Endothelial cell of umbilical vein (primary cell): Measurements from ENCODE around the gene KCNJ15. TPM values are rescaled to one million over a fixed set of nuclear protein-coding genes. Genes with fewer than 3 reads are reported as not detected.

ENCODE experiments used
- BruUV-seq: library from RNA; stranded (reverse); fragments of 400-500 nt; replicated peaks from 2 replicates; lab custom pipeline; 2021; lab: Mats Ljungman, UMichigan
- CTCF ChIA-PET: fragments of 300-600, 350-600 bp; sonication (Branson Sonifier 250); formaldehyde crosslinking; loops from one replicate; lab custom pipeline; 2021; ENCODE audit warnings: antibody characterized with exemption, inconsistent platforms; lab: Charles Lee
- POLR2A ChIA-PET: fragments of 300-600, 350-600 bp; sonication (Branson Sonifier 250); formaldehyde crosslinking; loops from one replicate; lab custom pipeline; 2021; ENCODE audit warnings: antibody characterized with exemption, inconsistent platforms; lab: Charles Lee
- DNase-seq: peaks from one replicate; pipeline ENCODE4 v3.0.0-alpha.2; 2011; ENCODE audit warnings: low read depth, low spot score
- FAIRE-seq: peaks from 2 replicates; lab custom pipeline; 2011; peaks lifted over from hg19 to GRCh38; lab: Jason Lieb, UNC
- H2AFZ ChIP-seq: 2 replicates; pipeline ENCODE4 v1.6.0; 2012; ENCODE audit warnings: low read depth, low read length, control low read depth, inconsistent platforms
- H3K27ac ChIP-seq: 2 replicates; pipeline ENCODE4 v1.5.1; 2011; ENCODE audit warnings: low read depth, mild to moderate bottlenecking, control low read depth, low read length, moderate library complexity; ENCODE audit not compliant: insufficient read depth
- H3K27me3 ChIP-seq, 2 experiments: 2 replicates each; pipeline versions ENCODE4 v1.6.0 to v1.6.1; 2011; ENCODE audit warnings: low read length in 2 of 2, mixed read lengths in 1 of 2; ENCODE audit not compliant: control insufficient read depth in 2 of 2, insufficient read depth in 2 of 2
- H3K36me3 ChIP-seq, 2 experiments: 2 replicates in 1 of 2; 3 replicates in 1 of 2; pipeline ENCODE4 v1.5.1; 2011; ENCODE audit warnings: low read length in 2 of 2, mild to moderate bottlenecking in 1 of 2, moderate library complexity in 1 of 2; ENCODE audit not compliant: control insufficient read depth in 2 of 2, insufficient read depth in 2 of 2; ENCODE audit errors: extremely low read depth in 1 of 2
- H3K4me1 ChIP-seq: 3 replicates; pipeline ENCODE4 v1.5.1; 2011; ENCODE audit warnings: mild to moderate bottlenecking, low read length; ENCODE audit not compliant: control insufficient read depth, insufficient read depth; ENCODE audit errors: extremely low read depth
- H3K4me2 ChIP-seq: 2 replicates; pipeline ENCODE4 v1.6.1; 2011; ENCODE audit warnings: low read length, control low read depth, mixed read lengths; ENCODE audit not compliant: insufficient read depth
- H3K4me3 ChIP-seq, 3 experiments: fragments of 200-600 bp in 1 of 3; sonication (generic), shearing (Covaris generic) in 1 of 3; replicated peaks in 1 of 3; 2 replicates each; pipeline ENCODE4 v1.5.1; 2011 to 2016; ENCODE audit warnings: control low read depth in 3 of 3, low read length in 3 of 3, mild to moderate bottlenecking in 2 of 3, inconsistent platforms in 1 of 3, low read depth in 1 of 3, moderate library complexity in 1 of 3; ENCODE audit not compliant: insufficient read depth in 1 of 3
- H3K79me2 ChIP-seq: 2 replicates; pipeline ENCODE4 v1.6.0; 2012; ENCODE audit warnings: low read length, inconsistent platforms; ENCODE audit not compliant: control insufficient read depth, insufficient read depth
- H3K9ac ChIP-seq: replicated peaks from 2 replicates; pipeline ENCODE3; 2011; ENCODE audit warnings: low read length, control low read depth; ENCODE audit not compliant: insufficient read depth; ENCODE audit errors: extremely low read depth
- H3K9me1 ChIP-seq: replicated peaks from 3 replicates; pipeline ENCODE4 v1.6.0; 2011; ENCODE audit warnings: mild to moderate bottlenecking, low read length; ENCODE audit not compliant: control insufficient read depth, insufficient read depth; ENCODE audit errors: extremely low read depth
- H3K9me3 ChIP-seq: replicated peaks from 2 replicates; pipeline ENCODE4 v1.5.1; 2012; ENCODE audit warnings: low read length, inconsistent platforms; ENCODE audit not compliant: control insufficient read depth, insufficient read depth
- H4K20me1 ChIP-seq: replicated peaks from 2 replicates; pipeline ENCODE3; 2011; ENCODE audit warnings: mild to moderate bottlenecking, low read length; ENCODE audit not compliant: control insufficient read depth, insufficient read depth; ENCODE audit errors: extremely low read depth
- EZH2 ChIP-seq: IDR thresholded peaks from 2 replicates; pipeline ENCODE4 v1.6.1; 2012; ENCODE audit warnings: borderline replicate concordance, low read depth, mild to moderate bottlenecking, moderate library complexity, low read length, inconsistent platforms; ENCODE audit not compliant: severe bottlenecking
- FOS ChIP-seq: IDR thresholded peaks from 2 replicates; pipeline ENCODE4 v1.6.1; 2011; ENCODE audit warnings: mild to moderate bottlenecking, low read length, moderate library complexity, borderline replicate concordance; ENCODE audit not compliant: insufficient read depth
- GATA2 ChIP-seq: IDR thresholded peaks from 2 replicates; pipeline ENCODE4 v1.7.0; 2011; ENCODE audit warnings: low read depth, mild to moderate bottlenecking, moderate library complexity, mixed read lengths, low read length; ENCODE audit not compliant: insufficient read length, insufficient read depth
- JUN ChIP-seq: IDR thresholded peaks from 2 replicates; pipeline ENCODE4 v1.6.1; 2011; ENCODE audit warnings: borderline replicate concordance, low read depth; ENCODE audit not compliant: insufficient read length, insufficient read depth
- MYC ChIP-seq: IDR thresholded peaks from one replicate; pipeline ENCODE4 v1.6.1; 2011; ENCODE audit warnings: mild to moderate bottlenecking, low read depth, low read length
- POLR2AphosphoS5 ChIP-seq: IDR thresholded peaks from 2 replicates; pipeline ENCODE4 v1.6.1; 2012; ENCODE audit warnings: low read depth, mild to moderate bottlenecking, control low read depth, low read length, moderate library complexity; ENCODE audit not compliant: insufficient read depth
- dilution Hi-C: fragments of 300-500 bp; cut with MboI; formaldehyde crosslinking; loops from one replicate; pipeline ENCODE4 v1.15.0; 2019; ENCODE audit warnings: low sequenced_read_pairs; ENCODE audit not compliant: extremely low pct_ligation_motif_present
- intact Hi-C: fragments of 100-400 bp; cut with micrococcal nuclease; formaldehyde crosslinking; loops from one replicate; pipeline ENCODE4 v1.10.0; 2022
- polyA plus RNA-seq, 4 experiments: library from polyadenylated mRNA; depleted of rRNA in 3 of 4; stranded (reverse) in 3 of 4; unstranded in 1 of 4; fragments of >200 nt; gene quantifications; 2 replicates each; pipeline versions ENCODE4 v1.2.1 to v1.2.3, GENCODE V29; 2011 to 2012; ENCODE audit warnings: missing spikeins in 1 of 4
- total RNA-seq: library from RNA; stranded (reverse); gene quantifications from 2 replicates; pipeline ENCODE4 v1.2.3, GENCODE V29; 2021
- TF ChIP-seq, protein P1 (sequence below), 2 donors: IDR thresholded peaks; 1 replicate in 1 of 2; 2 replicates in 1 of 2; pipeline ENCODE4 v1.5.1; 2011; ENCODE audit warnings: low read length in 2 of 2, mild to moderate bottlenecking in 2 of 2, moderate library complexity in 2 of 2, control low read depth in 1 of 2, inconsistent platforms in 1 of 2, low read depth in 1 of 2; ENCODE audit not compliant: insufficient read depth in 1 of 2; ENCODE audit errors: extremely low read depth in 1 of 2
- TF ChIP-seq, protein P2 (sequence below): IDR thresholded peaks from 2 replicates; pipeline ENCODE4 v1.6.1; 2011; ENCODE audit not compliant: insufficient read depth, insufficient read length

KCNJ15 gene
- total and polyA plus RNA-seq, 2 donors (not counting 3 experiments of a cell fraction or from before 2014, with no cell fraction given), result 1.4 to 1.5 TPM

DNA sequence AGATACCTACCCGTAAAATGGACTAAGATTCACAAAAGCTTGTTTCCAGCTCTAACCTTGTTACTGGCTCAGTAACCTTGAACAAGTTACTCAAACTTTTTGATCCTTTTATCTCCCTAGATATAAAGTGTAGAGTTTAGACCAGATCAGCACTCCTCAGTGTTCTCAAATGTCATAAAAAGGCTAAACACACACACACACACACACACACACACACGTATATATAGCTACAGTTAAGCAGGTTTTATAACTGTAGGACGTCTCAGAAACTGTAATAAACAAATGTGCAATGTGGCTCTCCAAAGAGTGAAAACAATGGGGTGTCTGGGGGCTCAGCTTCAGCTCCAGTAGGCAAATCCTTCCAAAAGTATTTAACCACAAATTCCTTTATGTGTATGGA lies 34.0 kb downstream of the KCNJ15 start:
- DNase-seq (no peak), FAIRE-seq (no peak)
- Histone ChIP-seq H3K4me2 (no peak overlapping the region), H3K9me1 (no peaks in the 10 kb centered on the region), H3K27ac (no peak overlapping the region), H3K4me3 (no peak overlapping the region), H3K9me3 (no peaks in the 10 kb centered on the region), H3K27me3 (no peaks in the 10 kb centered on the region), H3K9ac (no peak overlapping the region), H2AFZ (no peak overlapping the region), H3K4me1 (peaks cover 6% of the 10 kb centered on the region), H3K36me3 (no peaks in the 10 kb centered on the region), H3K79me2 (no peaks in the 10 kb centered on the region), H4K20me1 (no peaks in the 10 kb centered on the region)
- POLR2A ChIA-PET, result no interaction called here
- no TSS peak for BruUV-seq
- TF ChIP-seq, protein P1, sequence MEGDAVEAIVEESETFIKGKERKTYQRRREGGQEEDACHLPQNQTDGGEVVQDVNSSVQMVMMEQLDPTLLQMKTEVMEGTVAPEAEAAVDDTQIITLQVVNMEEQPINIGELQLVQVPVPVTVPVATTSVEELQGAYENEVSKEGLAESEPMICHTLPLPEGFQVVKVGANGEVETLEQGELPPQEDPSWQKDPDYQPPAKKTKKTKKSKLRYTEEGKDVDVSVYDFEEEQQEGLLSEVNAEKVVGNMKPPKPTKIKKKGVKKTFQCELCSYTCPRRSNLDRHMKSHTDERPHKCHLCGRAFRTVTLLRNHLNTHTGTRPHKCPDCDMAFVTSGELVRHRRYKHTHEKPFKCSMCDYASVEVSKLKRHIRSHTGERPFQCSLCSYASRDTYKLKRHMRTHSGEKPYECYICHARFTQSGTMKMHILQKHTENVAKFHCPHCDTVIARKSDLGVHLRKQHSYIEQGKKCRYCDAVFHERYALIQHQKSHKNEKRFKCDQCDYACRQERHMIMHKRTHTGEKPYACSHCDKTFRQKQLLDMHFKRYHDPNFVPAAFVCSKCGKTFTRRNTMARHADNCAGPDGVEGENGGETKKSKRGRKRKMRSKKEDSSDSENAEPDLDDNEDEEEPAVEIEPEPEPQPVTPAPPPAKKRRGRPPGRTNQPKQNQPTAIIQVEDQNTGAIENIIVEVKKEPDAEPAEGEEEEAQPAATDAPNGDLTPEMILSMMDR (IDR thresholded peaks at IDR 0.05; ENCODE audit: extremely low read depth in 1 of 2, insufficient read depth in 1 of 2, low read depth in 1 of 2, low read length in 2 of 2), result no peak
- TF ChIP-seq JUN (no peak), FOS (no peak), MYC (no peak), GATA2 (no peak), EZH2 (no peak), POLR2AphosphoS5 (no peak)
- TF ChIP-seq, protein P2, sequence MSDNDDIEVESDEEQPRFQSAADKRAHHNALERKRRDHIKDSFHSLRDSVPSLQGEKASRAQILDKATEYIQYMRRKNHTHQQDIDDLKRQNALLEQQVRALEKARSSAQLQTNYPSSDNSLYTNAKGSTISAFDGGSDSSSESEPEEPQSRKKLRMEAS, result no peak
- intact Hi-C loops, result no loop called here
- CTCF ChIA-PET, result interaction anchor here (0.6 to 2.1 kb wide), 5 partner anchors 10 to 120 kb away, joined by 3 to 7 read pairs (median 3); no protein-coding TSS in a partner anchor
- dilution Hi-C loops, result no loop called here
